Measurements from ENCODE around the gene KIAA1614.

DNA sequence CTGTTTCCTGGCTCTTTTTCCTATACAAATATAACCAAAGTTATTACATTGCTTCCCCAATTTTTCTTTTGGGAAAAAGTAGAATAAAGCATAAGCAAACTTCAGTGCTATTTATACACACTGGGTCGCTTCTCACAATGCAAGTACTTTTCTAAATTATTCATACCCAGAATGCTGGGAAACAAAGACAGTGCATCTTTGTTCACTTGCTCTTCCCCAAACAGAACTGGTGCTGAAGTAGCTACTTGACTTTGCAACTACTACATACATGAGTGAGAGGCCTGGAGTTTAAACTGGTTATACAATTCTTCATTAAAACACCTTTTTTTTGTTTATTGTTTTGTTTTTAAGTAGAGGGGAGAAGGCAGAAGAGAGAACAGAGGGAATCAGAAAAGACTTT is 69.7 kb downstream of the KIAA1614 start:
- TF ChIP-seq, protein P1, sequence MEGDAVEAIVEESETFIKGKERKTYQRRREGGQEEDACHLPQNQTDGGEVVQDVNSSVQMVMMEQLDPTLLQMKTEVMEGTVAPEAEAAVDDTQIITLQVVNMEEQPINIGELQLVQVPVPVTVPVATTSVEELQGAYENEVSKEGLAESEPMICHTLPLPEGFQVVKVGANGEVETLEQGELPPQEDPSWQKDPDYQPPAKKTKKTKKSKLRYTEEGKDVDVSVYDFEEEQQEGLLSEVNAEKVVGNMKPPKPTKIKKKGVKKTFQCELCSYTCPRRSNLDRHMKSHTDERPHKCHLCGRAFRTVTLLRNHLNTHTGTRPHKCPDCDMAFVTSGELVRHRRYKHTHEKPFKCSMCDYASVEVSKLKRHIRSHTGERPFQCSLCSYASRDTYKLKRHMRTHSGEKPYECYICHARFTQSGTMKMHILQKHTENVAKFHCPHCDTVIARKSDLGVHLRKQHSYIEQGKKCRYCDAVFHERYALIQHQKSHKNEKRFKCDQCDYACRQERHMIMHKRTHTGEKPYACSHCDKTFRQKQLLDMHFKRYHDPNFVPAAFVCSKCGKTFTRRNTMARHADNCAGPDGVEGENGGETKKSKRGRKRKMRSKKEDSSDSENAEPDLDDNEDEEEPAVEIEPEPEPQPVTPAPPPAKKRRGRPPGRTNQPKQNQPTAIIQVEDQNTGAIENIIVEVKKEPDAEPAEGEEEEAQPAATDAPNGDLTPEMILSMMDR (IDR thresholded peaks at IDR 0.05; ENCODE audit: low read length): no peak
- TF ChIP-seq EZH2 (optimal IDR thresholded peaks at IDR 0.05; ENCODE audit: low read depth, low read length): no peak

Measured in MM.1S (cell line).